Karpas-422 (cell line): ENCODE measurements around the gene BGLAP. TPM values are rescaled to one million over a fixed set of nuclear protein-coding genes. Genes with fewer than 3 reads are reported as not detected.

ENCODE experiments used
- DNase-seq: peaks from one replicate; pipeline ENCODE4 v3.0.0-alpha.2; 2015
- H2AFZ ChIP-seq: fragments of 200-600 bp; sonication (generic); 2 replicates; pipeline ENCODE4 v1.6.1; 2014; ENCODE audit warnings: antibody characterized with exemption, low read length, mixed read lengths
- H3K27ac ChIP-seq: fragments of 200-600 bp; sonication (generic); 2 replicates; pipeline ENCODE4 v1.5.1; 2014; ENCODE audit warnings: mild to moderate bottlenecking, low read length, moderate library complexity
- H3K27me3 ChIP-seq: fragments of 200-600 bp; sonication (generic); 2 replicates; pipeline ENCODE4 v1.6.1; 2014; ENCODE audit warnings: low read length, mixed read lengths
- H3K36me3 ChIP-seq: fragments of 200-600 bp; sonication (generic); 2 replicates; pipeline ENCODE4 v1.6.1; 2014; ENCODE audit warnings: low read length, mixed read lengths; ENCODE audit not compliant: insufficient read depth
- H3K4me1 ChIP-seq: fragments of 200-600 bp; sonication (generic); 2 replicates; pipeline ENCODE4 v1.6.1; 2014; ENCODE audit warnings: mild to moderate bottlenecking, low read length, mixed read lengths
- H3K4me2 ChIP-seq: fragments of 200-600 bp; sonication (generic); 2 replicates; pipeline ENCODE4 v1.6.1; 2014; ENCODE audit warnings: low read length, low read depth, mild to moderate bottlenecking; ENCODE audit not compliant: poor library complexity, severe bottlenecking
- H3K4me3 ChIP-seq: fragments of 200-600 bp; sonication (generic); 2 replicates; pipeline ENCODE4 v1.5.1; 2014; ENCODE audit warnings: mild to moderate bottlenecking, antibody characterized with exemption, low read length, mixed read lengths
- H3K79me2 ChIP-seq: fragments of 200-600 bp; sonication (generic); 2 replicates; pipeline ENCODE4 v1.6.1; 2014; ENCODE audit warnings: mild to moderate bottlenecking, low read length, mixed read lengths
- H3K9ac ChIP-seq: fragments of 200-600 bp; sonication (generic); 2 replicates; pipeline ENCODE4 v1.6.0; 2014; ENCODE audit warnings: low read length
- H3K9me2 ChIP-seq: fragments of 200-600 bp; sonication (generic), shearing (Covaris generic); replicated peaks from 2 replicates; pipeline ENCODE4 v1.6.0; 2014; ENCODE audit warnings: mild to moderate bottlenecking, low read length, moderate library complexity; ENCODE audit not compliant: insufficient read depth
- H3K9me3 ChIP-seq: fragments of 300-700, 200-600 bp; sonication (generic); 2 replicates; pipeline ENCODE4 v1.6.1; 2014; ENCODE audit warnings: low read length, mixed read lengths
- H4K20me1 ChIP-seq: fragments of 200-600 bp; sonication (generic); 2 replicates; pipeline ENCODE4 v1.6.1; 2014; ENCODE audit warnings: mild to moderate bottlenecking, antibody characterized with exemption, low read length, low read depth; ENCODE audit not compliant: insufficient read depth
- total RNA-seq: library from RNA; depleted of rRNA; stranded (reverse); fragments of >200 nt; shearing (Covaris generic); gene quantifications from 2 replicates; pipeline ENCODE4 v1.2.3, GENCODE V29; 2014; ENCODE audit warnings: low replicate concordance

The BGLAP gene
- total RNA-seq, 1 experiment from 2014 or later: 0.48 TPM

DNA sequence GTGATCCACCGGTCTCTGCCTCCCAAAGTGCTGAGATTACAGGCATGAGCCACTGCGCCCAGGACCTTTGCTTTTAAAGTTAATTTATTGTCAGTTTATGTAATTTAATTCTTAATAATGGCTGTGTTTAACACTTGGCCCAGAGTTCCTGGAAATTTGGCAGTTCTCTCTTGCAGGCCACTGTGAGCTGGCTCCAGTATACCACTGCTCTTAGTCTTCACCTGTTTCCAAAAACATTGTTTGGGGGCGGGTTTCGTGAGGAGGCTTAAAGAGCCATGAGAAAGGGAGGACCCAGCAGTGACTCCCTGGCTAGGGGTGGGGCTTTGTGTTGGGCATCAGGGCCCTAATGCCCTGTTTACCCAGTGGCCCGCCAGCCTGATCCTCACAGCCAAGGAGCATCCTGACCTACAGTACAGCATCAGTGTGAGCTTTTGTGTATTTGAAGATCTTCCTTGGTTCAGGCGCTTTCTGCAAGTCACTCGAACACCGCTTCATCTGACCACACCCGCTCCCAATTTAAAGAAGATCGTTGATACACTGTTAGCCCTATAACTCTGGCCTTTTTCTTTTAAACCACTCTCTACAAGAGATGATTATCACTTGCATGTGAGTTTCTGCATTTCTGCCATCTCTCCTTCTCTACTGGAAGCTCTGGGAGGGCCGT lies 12.0 kb upstream of the BGLAP start:
- H3K9me2 ChIP-seq: no peaks in the 10 kb centered on the region
- no peak overlapping the region for H3K27ac ChIP-seq
- no peaks in the 10 kb centered on the region for H3K27me3 ChIP-seq
- H4K20me1 ChIP-seq: no peaks in the 10 kb centered on the region
- H3K4me1 ChIP-seq: 0 out of 2 replicates have a peak, but pooled peaks cover 5% of the 10 kb centered on the region
- DNase-seq: no peak
- H3K4me2 ChIP-seq: no peak overlapping the region
- no peaks in the 10 kb centered on the region for H3K9me3 ChIP-seq
- H2AFZ ChIP-seq: no peak overlapping the region
- H3K36me3 ChIP-seq: 0 out of 2 replicates have a peak, but pooled peaks cover 3% of the 10 kb centered on the region
- no peak overlapping the region for H3K9ac ChIP-seq
- no peak overlapping the region for H3K4me3 ChIP-seq
- H3K79me2 ChIP-seq: no peaks in the 10 kb centered on the region

DNA sequence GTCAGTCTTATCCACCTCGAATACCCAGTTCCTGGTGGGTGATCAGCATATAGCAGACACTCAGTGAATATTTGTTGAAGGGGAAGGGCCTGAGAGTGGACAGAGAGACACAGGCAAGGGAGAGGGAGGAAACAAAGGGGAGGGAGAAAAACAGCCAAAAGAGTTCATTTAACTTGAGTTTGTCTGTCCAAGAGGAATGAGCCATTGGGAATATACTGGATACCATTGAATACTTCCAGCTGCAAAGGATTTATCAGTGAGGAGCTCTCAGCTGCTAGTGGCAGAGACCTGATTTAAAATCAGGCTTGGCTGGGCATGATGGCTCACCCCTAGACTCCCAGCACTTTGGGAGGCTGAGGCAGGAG lies 11.5 kb upstream of the BGLAP start:
- no peaks in the 10 kb centered on the region for H4K20me1 ChIP-seq
- no peaks in the 10 kb centered on the region for H3K9me3 ChIP-seq
- 0 out of 2 replicates have a peak, but pooled peaks cover 5% of the 10 kb centered on the region for H3K4me1 ChIP-seq
- no peak overlapping the region for H3K4me3 ChIP-seq
- H3K27me3 ChIP-seq: no peaks in the 10 kb centered on the region
- H3K4me2 ChIP-seq: no peak overlapping the region
- H3K27ac ChIP-seq: no peak overlapping the region
- no peak overlapping the region for H3K9ac ChIP-seq
- no peak overlapping the region for H2AFZ ChIP-seq
- no peaks in the 10 kb centered on the region for H3K79me2 ChIP-seq
- 0 out of 2 replicates have a peak, but pooled peaks cover 3% of the 10 kb centered on the region for H3K36me3 ChIP-seq
- DNase-seq: no peak
- H3K9me2 ChIP-seq: no peaks in the 10 kb centered on the region

DNA sequence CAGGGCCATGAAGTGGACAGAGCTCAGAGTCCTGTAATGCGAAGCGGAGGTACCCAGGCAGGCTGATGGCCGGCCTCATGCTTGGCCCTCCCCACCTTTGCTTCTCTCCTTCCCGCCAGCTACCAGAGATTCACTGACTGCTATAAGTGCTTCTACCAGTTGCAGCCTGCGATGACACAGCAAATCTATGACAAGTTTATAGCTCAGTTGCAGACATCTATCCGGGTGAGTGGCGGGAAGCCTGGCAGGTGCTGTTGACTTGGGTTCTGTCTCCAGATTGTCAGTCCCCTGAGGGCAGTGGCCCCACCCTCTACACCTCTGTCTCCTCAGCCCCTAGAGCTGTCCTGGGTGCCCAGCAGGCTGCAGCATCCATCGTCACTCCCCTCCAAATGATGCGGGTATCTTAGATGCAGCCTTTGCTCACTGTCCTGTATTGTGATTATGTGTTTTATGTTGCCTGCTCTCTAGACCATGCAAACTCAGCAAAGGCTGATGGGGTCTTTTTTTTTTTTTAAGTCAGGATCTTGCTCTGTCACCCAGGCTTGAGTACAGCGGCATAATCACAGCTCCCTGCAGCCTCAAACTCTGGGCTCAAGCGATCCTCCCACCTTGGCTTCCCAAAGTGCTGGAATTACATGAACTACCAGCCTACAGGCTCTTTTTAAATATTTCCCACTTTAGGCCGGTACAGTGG lies 9.6 kb upstream of the BGLAP start:
- no peak overlapping the region for H3K9ac ChIP-seq
- no peak overlapping the region for H3K4me3 ChIP-seq
- no peaks in the 10 kb centered on the region for H3K9me2 ChIP-seq
- no peak overlapping the region for H2AFZ ChIP-seq
- H3K27me3 ChIP-seq: no peaks in the 10 kb centered on the region
- H3K4me1 ChIP-seq: 0 out of 2 replicates have a peak, but pooled peaks cover 5% of the 10 kb centered on the region
- no peaks in the 10 kb centered on the region for H4K20me1 ChIP-seq
- no peaks in the 10 kb centered on the region for H3K9me3 ChIP-seq
- no peak overlapping the region for H3K4me2 ChIP-seq
- DNase-seq: no peak
- H3K27ac ChIP-seq: no peak overlapping the region
- no peaks in the 10 kb centered on the region for H3K79me2 ChIP-seq
- H3K36me3 ChIP-seq: peaks cover 2% of the 10 kb centered on the region; the same call in 1 of the 2 replicates

DNA sequence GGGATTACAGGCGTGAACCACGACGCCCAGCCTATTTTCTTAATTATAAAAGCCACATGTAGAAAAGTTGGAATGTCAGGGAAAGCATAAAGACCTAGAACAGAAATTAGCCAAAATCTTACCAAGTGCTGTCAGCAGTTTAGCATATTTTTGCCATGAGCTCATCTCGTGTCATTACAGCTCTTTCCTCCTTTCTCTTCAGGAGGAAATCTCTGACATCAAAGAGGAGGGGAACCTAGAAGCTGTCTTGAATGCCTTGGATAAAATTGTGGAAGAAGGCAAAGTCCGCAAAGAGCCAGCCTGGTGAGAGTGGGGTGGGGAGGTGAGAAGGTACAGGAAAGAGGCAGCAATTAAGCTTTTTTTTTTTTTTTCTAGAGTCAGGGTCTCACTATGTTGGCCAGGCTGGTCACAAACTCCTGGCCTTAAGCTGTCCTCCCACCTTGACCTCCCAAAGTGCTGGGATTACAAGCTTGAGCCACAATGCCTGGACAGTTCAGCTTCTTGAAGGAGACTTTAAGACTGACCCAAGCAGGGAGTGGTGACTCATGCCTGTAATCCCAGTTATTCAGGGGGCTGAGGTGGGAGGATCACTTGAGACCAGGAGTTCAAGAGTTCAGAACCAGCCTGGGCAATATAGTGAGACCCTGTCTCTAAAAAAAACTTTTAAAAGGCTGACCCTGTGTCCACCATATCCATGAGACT lies 8.4 kb upstream of the BGLAP start:
- no peaks in the 10 kb centered on the region for H3K27me3 ChIP-seq
- H3K79me2 ChIP-seq: no peaks in the 10 kb centered on the region
- H3K4me2 ChIP-seq: no peak overlapping the region
- no peaks in the 10 kb centered on the region for H4K20me1 ChIP-seq
- no peaks in the 10 kb centered on the region for H3K9me2 ChIP-seq
- 0 out of 2 replicates have a peak, but pooled peaks cover 5% of the 10 kb centered on the region for H3K4me1 ChIP-seq
- H3K9ac ChIP-seq: no peak overlapping the region
- no peaks in the 10 kb centered on the region for H3K9me3 ChIP-seq
- H3K36me3 ChIP-seq: peaks cover 2% of the 10 kb centered on the region; the same call in 1 of the 2 replicates
- H3K27ac ChIP-seq: no peak overlapping the region
- no peak overlapping the region for H2AFZ ChIP-seq
- no peak overlapping the region for H3K4me3 ChIP-seq
- no peak for DNase-seq

DNA sequence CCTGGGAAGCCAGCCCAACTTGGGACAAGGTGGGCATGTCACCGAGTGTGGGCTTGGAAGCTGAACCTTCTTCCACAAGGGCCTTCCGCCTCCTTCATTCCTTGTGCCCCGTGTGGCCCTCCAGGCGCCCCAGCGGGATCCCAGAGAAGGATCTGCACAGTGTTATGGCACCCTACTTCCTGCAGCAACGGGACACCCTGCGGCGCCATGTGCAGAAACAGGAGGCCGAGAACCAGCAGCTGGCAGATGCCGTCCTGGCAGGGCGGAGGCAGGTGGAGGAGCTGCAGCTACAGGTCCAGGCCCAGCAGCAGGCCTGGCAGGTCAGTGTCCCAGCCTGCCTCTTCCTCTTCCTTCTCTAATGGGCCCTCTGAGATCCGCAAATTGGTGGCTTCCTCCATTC lies 5.8 kb upstream of the BGLAP start:
- Histone ChIP-seq H3K79me2 (no peaks in the 10 kb centered on the region), H3K9ac (no peak overlapping the region), H3K9me3 (no peaks in the 10 kb centered on the region), H3K4me1 (peaks cover 6% of the 10 kb centered on the region), H3K4me3 (no peak overlapping the region), H3K27me3 (no peaks in the 10 kb centered on the region), H3K9me2 (no peaks in the 10 kb centered on the region), H3K4me2 (no peak overlapping the region), H4K20me1 (no peaks in the 10 kb centered on the region), H3K36me3 (peaks cover 2% of the 10 kb centered on the region; the same call in 1 of the 2 replicates), H3K27ac (no peak overlapping the region), H2AFZ (no peak overlapping the region)
- DNase-seq: no peak

DNA sequence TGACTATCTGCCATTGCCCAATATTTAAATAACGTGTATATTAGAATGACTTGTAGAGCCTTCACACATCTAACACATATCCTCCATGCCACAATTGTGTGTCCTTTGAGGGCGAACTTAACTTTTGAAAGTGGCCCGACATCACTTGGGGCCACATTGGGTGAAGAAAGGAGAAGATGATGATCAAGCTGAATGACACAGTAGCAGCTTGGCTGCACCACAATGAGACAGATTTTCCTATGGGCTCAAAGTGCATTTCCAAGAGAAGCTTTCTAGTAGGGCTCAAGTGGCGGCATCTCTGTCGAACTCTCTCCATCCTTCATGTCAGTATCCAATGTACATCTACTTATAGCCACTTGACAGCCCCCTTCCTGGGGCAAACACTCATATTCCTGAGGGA lies 3.7 kb upstream of the BGLAP start:
- no peaks in the 10 kb centered on the region for H4K20me1 ChIP-seq
- no peaks in the 10 kb centered on the region for H3K79me2 ChIP-seq
- H2AFZ ChIP-seq: no peak overlapping the region
- peaks cover 13% of the 10 kb centered on the region for H3K4me1 ChIP-seq
- H3K36me3 ChIP-seq: peaks cover 2% of the 10 kb centered on the region; the same call in 1 of the 2 replicates
- H3K4me2 ChIP-seq: no peak overlapping the region
- H3K9me2 ChIP-seq: no peaks in the 10 kb centered on the region
- H3K9me3 ChIP-seq: no peaks in the 10 kb centered on the region
- H3K4me3 ChIP-seq: no peak overlapping the region
- H3K27me3 ChIP-seq: no peaks in the 10 kb centered on the region
- no peak overlapping the region for H3K27ac ChIP-seq
- DNase-seq: no peak
- no peak overlapping the region for H3K9ac ChIP-seq

DNA sequence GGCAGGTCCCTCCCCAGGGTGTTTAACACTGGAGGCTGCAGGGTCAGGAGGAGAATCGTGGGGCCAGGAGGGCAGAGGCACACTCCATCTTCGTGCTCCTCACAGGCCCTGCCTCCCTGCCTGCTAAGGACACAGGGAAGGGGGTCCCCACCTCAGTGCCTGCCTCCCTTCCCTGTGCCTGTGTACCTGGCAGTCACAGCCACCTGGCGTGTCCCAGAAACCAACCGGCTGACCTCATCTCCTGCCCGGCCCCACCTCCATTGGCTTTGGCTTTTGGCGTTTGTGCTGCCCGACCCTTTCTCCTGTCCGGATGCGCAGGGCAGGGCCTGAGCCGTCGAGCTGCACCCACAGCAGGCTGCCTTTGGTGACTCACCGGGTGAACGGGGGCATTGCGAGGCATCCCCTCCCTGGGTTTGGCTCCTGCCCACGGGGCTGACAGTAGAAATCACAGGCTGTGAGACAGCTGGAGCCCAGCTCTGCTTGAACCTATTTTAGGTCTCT lies 623 bp upstream of the BGLAP start:
- H3K36me3 ChIP-seq: peaks cover 2% of the 10 kb centered on the region; the same call in 1 of the 2 replicates
- H3K9me3 ChIP-seq: no peaks in the 10 kb centered on the region
- DNase-seq: peak; percentile 67
- H3K9me2 ChIP-seq: no peaks in the 10 kb centered on the region
- peaks cover 13% of the 10 kb centered on the region for H3K4me1 ChIP-seq
- H2AFZ ChIP-seq: no peak overlapping the region
- no peak overlapping the region for H3K9ac ChIP-seq
- no peak overlapping the region for H3K4me2 ChIP-seq
- H3K79me2 ChIP-seq: no peaks in the 10 kb centered on the region
- H3K27me3 ChIP-seq: no peaks in the 10 kb centered on the region
- H3K27ac ChIP-seq: no peak overlapping the region
- no peak overlapping the region for H3K4me3 ChIP-seq
- no peaks in the 10 kb centered on the region for H4K20me1 ChIP-seq

DNA sequence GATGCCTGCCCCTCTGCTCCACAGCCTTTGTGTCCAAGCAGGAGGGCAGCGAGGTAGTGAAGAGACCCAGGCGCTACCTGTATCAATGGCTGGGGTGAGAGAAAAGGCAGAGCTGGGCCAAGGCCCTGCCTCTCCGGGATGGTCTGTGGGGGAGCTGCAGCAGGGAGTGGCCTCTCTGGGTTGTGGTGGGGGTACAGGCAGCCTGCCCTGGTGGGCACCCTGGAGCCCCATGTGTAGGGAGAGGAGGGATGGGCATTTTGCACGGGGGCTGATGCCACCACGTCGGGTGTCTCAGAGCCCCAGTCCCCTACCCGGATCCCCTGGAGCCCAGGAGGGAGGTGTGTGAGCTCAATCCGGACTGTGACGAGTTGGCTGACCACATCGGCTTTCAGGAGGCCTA lies 754 bp downstream of the BGLAP start:
- Histone ChIP-seq H3K9me2 (no peaks in the 10 kb centered on the region), H3K79me2 (no peaks in the 10 kb centered on the region), H3K4me3 (no peak overlapping the region), H3K9ac (no peak overlapping the region), H3K27me3 (no peaks in the 10 kb centered on the region), H3K9me3 (no peaks in the 10 kb centered on the region), H3K36me3 (no peaks in the 10 kb centered on the region), H3K27ac (no peak overlapping the region), H3K4me2 (no peak overlapping the region), H2AFZ (no peak overlapping the region), H4K20me1 (no peaks in the 10 kb centered on the region), H3K4me1 (peaks cover 13% of the 10 kb centered on the region)
- DNase-seq: no peak
